SHP77 treated with DMSO at 0.1 percent for 48 hours (cell line): Measurements from ENCODE around the gene FAM186B.
"Not testable (repeated sequence)": the region's sequence is repeated elsewhere in the genome, so short reads cannot be mapped to it uniquely, and the experiment has no call there.

Experiments
- DNase-seq: peaks from one replicate; lab custom pipeline; 2025; lab: John Stamatoyannopoulos, UW

Gene FAM186B, protein sequence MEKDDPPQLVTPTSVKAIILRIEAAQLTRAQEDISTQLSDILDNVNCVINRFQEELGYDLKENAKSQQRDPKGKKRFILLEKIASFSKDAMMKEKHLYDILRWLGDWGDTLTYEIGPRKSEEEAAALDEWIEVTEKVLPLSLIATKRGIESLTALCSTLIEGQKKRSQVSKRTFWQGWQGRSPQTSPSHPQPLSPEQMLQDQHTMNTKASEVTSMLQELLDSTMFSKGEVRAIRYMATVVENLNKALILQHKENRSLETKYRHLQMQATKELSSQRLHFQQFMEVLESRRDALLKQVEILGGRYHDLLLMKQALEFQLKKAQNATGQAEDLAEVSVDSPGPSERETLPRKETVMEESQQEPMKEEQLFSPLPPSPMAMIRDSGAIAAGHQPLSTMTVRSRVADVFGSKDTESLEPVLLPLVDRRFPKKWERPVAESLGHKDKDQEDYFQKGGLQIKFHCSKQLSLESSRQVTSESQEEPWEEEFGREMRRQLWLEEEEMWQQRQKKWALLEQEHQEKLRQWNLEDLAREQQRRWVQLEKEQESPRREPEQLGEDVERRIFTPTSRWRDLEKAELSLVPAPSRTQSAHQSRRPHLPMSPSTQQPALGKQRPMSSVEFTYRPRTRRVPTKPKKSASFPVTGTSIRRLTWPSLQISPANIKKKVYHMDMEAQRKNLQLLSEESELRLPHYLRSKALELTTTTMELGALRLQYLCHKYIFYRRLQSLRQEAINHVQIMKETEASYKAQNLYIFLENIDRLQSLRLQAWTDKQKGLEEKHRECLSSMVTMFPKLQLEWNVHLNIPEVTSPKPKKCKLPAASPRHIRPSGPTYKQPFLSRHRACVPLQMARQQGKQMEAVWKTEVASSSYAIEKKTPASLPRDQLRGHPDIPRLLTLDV

DNA sequence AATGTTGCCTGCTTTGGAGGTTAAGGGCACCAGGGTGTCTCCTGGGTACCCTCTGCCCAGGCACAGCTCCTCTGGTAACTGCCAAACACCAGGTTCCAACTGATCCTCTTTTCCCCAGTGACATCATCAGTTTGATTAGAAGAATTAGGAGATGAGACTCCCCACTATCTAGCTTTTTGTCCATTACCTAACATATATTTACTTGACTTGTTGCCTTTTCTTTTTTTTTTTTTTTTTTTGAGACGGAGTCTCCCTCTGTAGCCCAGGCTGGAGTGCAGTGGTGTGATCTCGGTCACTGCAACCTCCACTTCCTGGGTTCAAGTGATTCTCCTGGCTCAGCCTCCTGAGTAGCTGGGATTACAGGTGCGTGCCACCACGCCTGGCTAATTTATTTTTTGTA lies at the start of gene FAM186B:
Gene FAM186B (minus strand): TSS at position 101 of the 400 bp plus-strand sequence. CDS start 162 bp downstream, outside the sequence.
- DNase-seq: not testable (repeated sequence)

DNA sequence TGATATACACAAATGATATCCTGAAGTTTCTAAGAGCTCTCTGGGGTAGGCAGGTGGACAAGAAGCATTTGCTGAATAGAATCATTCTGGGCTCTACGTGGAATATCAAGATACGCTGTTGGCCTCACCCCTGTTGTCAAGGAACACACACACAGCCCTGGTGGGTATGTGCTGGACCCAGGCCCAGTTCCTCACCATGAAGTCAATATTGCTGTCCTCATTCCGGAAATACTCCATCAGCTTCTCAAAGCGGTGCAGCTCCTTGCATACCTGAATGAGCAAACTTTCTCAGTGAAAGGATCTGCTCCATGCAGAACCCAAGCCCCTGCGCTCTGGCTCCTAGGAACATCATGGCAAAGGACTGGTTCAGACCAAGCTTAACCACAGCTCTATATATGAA lies 49.3 kb upstream of the FAM186B start:
- DNase-seq: no peak

DNA sequence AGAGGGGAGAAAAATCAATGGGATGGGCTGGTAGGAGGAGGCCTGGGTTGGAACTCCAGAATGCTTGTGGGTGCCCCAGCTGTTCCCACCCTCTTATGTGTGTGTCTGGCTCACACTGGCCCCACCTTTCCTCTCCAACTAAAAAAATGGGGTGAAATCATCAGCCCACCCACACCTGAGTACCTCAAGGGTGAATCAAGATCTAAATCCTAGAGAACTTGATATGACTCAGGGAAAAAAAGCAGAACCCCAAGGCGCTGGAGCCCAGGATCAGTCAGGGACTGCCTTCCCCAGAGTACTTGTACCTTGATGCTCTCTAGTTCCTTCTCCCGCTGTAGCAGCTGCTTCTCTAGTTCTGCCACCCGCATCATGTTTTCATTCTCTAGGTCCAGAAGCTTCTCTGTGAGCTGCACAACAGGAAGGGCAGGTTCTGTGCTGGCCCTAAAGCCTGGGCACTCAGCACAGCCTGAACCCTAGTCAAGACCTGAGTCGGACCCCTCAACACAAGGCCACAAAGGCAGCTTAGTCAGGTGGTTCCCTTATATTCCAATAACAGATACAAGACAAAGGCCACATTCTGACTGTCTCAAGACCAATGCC lies 47.6 kb upstream of the FAM186B start:
- DNase-seq: no peak

DNA sequence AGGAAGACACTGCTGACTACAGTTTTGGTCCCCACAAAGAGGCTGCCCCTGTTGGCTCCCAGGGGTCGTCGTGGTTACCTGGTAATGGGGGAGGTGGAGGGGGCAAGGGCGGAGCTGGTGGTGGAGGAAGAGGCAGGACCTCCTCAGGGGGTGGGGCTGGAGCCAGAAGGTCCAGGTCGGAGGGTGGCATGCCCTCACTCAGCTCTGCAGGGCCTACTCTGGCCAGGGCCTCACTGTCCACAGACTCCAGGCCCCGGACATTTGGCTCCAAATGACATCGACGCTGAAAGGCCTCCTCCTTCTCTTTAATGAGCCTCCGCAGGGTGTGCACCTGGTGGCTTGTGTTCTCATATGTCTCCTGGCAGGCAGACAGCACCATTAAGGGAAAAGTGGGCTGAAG lies 46.4 kb upstream of the FAM186B start:
- DNase-seq: no peak

DNA sequence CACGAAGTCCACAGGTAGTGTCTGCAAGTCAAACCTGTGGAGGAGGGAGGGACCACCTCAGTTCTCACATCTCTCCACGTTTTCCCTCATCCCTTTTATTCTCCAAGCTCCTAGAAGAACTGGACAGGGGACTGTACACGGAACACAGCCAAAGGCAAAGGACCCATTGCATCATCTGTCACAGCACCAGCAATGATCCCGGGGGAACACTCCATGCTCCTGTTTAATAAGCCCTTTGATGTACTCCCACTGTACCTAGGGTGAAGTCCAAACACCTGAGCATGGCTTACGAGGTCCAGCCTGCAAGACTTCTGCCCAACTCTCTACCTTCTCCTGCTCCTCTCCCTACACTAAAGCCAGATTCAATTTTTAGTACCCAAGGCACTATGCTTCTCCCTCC lies 44.5 kb upstream of the FAM186B start:
- no peak for DNase-seq

DNA sequence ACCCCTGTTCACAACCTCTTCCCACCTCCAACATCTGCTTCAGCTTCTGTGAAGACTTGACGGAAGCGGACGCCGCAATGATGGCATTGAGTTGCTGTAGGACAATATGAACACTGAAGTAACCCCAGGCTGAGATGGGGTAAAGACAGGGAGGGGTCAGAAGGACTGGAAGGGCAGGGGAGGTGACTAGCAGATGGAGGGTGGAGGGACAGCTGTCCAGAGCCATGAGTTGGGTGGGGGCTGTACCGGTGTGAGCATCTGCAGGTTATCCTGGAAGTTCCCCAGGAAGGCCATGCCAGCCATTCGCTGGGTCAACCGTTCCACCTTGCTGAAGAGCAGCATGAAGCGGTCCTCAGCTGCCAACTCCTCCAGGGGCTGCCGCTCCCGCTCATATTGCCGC lies 44.0 kb upstream of the FAM186B start:
- no peak for DNase-seq

DNA sequence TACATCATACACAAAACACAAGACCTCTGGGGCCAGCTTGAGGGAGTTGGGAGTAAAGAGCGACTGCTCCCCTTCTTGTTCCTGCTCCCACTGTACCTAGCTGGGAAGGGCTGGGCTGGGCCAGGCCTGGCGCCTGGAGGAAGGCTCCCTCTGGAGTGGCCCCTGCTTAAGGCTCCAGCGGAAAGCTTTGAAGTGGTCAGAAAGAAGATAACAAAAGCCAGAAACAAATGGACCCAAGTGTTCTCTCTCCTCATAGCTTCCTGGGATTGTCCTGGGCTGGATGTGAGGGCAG lies 43.2 kb upstream of the FAM186B start:
- DNase-seq: no peak

DNA sequence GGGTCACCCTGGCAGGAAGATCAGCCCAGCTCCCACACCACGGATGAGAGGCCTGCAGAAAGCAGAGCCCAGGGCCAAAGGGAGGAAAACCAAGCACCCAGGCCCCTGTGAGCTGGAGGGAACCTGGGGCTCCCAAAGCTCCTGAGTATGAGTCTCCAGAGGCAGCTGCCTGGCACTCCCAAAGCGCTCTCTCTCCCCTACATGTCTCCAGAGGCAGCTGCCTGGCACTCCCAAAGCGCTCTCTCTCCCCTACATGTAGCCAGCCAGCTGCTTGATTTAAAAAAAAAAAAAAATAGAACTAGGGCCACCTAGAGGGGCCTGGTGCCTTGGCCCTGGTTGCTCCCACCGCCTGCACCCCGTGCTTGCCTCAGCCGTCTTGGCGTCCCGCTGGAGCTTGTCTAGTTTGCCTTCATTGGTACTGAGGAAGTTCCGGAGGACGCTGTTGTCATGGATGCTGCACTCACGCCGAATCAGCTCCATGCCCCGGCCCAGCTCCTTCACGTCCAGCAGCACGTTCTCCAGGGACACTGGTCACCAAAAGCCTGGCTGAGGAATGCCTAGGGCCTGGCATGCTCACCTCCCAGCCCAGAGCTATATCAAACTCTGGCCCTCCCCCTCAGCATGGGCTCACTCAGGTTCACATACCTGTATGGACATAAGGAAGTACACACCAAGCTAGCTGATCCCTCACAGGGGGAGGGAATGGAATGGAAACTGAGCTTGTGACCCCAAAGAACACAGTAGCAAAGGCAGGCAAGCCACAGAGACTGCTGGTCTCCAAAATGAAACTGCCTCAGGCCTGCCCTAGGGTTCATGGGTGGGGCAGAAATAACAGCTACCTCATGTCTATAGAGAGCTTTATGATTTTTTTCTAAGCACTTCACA lies 42.6 kb upstream of the FAM186B start:
- DNase-seq: no peak

DNA sequence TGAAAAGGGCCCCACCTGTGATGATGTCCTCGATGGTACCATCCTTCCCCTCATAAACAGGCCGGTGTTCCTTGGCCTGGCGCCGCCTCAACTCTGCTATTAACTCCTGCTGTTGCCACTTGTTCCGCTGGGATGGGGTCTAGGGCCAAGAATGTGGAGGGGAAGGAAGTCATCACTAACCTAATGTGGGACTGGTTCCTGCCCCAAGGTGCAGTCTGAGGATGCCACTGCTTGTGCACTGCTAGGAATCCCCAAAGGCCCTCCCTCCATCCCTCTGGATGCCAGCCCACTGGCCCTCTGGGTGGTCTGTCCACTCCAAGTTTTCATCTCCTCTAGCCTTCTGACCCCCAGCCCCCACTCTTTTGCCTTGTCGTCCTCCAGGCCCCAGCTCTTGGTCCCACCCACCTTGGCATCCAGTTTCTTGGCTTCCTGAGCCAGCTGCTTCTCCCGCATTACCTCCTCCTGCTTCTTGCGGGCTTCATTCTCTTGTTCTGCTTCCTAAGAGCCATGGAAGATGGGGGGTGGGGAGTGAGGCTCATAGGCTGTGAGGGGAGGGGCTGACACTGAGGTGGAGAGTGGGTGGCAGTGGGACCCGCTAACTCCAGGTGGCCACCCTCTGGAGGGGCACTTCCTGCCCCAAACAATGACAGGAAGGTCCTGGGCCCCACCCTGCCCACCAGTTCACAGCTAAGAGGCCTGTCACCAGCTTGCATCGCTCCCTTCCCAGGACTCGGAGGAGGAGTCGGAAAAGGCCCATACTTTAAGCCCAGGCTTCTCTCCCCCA lies 41.6 kb upstream of the FAM186B start:
- DNase-seq: no peak

DNA sequence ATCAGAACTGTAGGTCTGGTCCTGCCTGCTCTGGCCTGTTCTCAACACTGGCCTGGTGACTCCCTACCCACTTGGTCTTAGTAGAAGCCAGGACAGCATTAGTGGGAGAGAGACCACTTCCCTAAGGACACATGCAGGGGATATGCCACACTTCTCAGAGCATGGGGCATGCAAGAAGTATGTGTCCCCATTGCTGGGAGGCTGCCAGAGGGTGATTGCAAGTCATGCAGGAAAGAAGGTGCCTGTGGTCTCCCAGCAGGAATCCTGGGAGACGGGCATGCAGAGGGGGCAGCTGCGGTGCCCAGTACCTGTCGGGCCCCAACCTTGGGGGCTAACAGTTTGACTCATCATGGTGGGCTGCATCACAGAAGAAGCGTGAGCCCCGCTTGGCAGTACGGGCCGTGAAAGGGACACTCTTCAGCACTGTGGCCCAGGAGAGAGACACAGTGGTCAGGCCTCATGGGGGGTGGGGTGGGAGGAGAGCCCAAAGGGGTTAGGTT lies 40.9 kb upstream of the FAM186B start:
- no peak for DNase-seq

DNA sequence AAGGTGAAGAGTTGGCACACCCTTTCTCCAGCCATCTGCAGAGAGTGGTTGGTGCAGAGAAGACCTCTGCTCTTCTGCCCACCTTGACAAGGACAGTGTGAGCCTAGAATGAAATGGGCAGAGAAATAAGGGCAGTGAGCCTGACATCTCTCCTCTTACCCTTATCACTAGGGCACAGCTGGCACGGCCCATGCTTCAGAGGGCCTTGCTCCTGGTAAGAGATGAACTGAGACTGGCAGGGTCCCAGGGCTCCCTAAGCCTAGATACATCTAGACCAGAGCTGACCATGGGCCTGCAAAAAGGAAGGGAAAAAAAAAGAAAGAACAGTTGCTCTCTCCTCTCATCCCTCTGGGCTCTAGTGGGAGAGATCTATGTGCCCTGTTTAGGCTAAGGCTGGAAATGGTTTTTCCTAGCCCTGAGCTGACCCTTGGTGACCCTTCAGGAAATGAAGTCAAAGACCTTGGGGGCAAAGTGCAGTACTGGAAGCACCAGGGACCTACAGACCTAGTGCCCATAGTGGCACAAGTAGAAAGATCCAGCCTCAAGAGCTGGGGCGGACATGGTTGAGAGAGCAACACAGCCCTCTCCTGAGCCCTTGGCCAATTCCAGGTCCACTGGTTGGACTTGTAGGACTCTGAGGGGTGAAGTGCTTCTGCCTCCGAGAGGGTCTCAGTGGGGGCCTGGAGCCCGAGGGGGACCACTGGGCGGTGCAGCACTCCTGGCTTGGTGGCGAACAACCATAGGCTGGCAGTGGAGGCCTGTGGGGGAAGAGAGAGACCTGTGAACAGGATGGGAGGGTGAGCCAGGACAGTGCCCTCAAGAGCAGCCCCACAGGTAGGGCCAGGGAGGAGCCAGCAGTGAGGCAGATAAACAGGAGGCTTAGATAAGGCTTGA lies 40.0 kb upstream of the FAM186B start:
- DNase-seq: no peak

DNA sequence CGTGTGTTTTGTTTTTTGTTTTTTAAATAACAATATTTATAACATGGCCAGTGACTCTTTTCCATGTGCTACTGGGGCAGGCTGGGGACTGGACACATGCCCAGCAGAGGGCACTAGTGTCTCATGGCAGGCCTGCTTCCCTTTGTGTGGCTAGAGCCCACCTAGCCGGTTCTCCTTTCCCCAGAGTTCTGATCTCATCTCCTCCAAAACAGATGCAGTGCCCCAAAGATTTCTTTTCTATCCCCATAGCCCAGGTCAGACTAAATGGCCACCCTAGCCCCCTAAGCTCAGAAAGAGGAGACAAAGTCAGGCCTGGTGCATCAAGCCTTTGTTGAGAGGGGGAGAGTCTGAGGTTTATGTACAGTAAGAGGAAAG lies 39.2 kb upstream of the FAM186B start:
- DNase-seq: no peak

DNA sequence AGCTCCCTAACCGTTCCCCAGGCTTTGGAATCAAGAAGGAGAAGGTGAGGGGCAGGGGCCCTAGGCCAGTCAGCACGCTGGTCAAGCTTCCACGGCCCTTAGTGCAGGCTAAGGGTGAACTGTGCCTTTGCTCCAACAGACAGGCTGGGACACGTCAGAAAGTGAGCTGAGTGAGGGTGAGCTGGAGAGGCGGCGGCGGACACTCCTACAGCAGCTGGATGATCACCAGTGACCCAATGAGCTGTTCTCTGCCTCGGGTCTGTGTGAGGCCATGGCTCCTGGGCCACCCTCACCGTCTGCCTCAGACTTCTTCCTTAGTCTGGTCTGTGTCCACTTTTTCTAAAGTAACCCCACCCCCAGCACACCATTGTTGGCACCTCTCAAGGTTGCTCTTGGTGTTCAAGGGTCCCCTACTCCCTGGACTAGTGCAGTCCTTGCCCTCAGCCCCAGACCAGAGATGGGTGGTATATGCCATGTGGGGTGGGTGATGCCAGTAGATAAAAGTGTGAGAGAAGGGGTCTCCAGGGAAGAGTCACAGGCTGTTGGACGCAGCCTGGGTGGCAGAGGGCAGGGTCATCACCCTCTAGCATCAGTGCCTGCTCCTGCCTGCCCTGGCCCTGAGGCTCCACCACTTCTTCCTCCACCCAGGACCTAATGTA lies 38.7 kb upstream of the FAM186B start:
- DNase-seq: no peak

DNA sequence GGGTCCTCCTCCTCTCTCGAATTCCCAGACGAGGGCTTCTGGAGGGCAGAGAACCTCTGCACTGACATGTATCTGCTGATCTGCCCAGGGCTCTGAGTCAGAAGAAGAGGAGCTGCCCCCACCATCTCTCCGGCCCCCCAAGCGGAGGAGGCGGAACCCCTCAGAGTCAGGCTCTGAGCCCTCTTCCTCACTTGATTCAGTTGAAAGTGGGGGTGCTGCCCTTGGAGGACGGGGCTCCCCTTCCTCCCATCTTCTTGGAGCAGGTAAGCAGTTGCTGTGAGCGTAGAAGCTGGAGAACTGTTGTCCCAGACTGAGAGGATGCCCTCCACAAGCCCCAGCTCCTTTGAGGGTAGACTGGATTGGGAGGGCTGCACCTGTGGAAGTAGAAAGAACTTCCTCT lies 37.7 kb upstream of the FAM186B start:
- DNase-seq: no peak

DNA sequence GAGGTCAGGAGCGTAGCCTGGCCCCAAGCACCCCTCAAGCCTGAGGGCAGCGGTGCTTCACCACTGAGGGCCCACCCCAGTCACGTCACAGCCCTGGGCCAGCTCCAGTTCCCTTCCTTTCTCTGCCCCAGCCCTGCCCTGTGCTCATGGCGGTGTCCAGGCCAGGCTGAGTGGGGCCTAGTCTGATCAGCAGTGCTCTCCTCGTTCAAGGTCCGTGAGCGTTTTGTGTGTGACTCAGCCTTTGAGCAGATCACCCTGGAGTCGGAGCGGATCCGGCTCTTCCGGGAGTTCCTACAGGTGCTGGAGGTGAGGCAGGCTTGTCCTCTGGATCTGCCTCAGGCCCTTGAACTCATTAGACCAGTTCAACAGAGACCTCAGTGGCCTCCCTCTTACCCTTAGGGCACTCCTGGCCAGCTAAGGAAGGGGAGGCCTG lies 36.9 kb upstream of the FAM186B start:
- no peak for DNase-seq

DNA sequence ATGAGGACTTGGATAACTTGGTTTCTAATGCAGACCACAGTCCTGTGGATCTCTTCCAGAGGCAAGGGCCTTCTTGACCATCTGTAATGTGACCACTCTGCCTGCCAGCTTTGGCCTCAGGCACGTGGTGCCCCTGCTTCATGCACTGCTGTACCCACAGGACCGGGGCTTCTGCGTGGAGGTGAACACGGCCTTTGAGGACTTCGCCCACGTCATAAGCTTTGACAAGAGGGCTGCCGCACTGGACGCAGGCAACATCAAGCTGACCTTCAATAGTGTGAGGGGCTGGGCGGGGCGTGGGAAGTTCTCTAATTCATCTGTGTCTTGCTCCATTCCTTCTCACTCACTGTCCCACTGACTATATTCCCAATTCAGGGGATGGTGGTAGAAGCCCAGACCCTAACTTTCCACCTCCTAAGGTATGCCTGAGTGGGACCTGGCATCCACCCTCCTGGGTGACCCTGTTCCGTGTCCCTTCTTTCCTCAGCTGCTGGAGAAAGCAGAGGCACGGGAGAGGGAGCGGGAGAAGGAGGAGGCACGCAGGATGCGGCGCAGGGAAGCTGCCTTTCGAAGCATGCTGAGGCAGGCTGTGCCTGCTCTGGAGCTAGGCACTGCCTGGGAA lies 36.4 kb upstream of the FAM186B start:
- no peak for DNase-seq

DNA sequence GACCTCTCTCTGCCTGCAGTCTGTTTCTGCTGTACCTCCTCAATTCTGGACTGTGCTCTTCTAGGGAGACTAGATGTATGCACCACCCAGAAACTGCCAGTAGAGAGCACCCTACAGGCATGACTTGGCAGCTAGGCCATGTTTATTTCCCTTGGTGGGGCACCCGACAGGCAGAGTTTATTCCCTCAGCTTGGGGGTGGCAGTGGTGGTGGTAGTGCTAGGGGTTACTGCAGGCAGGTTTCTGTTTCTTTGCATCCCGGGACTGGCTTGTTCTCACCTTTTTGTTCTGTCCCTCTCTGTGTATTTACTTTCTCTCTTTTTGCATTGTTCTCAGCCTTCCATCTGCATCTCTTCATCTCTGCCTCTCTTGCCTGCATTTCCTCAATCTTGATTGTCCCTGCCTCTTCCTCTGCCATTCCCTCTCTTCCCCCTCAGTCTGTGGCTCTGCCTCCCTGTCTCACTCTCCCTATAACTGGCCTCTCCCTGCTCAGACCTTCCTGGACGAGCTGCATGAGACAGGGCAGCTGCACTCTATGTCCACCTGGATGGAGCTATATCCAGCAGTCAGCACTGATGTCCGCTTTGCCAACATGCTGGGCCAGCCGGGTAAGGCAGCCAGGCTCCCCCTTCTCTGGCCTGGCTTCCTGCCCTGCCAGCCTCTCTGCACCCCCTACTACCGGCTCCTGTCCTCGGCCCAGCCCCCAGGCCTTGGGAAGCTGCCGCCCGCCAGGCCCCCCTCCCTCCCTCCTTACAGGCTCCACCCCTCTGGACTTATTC lies 31.7 kb upstream of the FAM186B start:
- DNase-seq: peak; percentile 18

DNA sequence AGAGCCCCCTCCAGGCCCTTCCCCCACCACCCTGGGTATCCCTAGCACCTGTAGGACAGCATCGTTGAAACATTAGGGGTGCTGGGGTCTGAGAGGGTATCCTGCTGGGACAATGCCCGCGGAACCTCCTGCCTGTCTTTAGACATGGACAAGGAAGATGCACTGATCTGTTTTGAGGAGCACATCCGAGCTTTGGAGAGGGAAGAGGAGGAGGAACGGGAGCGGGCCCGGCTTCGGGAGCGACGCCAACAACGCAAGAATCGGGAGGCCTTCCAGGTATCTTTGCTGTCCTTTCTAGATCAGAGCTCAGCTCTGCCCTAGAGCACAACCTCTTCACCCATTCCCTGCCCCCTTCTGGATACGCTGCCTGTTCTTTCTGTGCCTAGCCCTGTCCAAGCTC lies 31.1 kb upstream of the FAM186B start:
- no peak for DNase-seq
